Esophagus muscularis mucosa (tissue), 4 donors: ENCODE results near the gene CALHM5. TPM values are rescaled to one million over a fixed set of nuclear protein-coding genes. Genes with fewer than 3 reads are reported as not detected.

Experiments
- DNase-seq: peaks from one replicate; pipeline ENCODE4 v3.0.0-alpha.2; 2017; ENCODE audit errors: extremely low spot score
- H3K27ac ChIP-seq, 4 donors: fragments of 200-600 bp; sonication (generic); replicated peaks in 1 of 4; 1 replicate in 3 of 4; 2 replicates in 1 of 4; pipeline ENCODE4 v1.5.1; 2016 to 2019; ENCODE audit warnings: mild to moderate bottlenecking in 1 of 4
- H3K27me3 ChIP-seq, 4 donors: fragments of 200-600 bp; sonication (generic); one replicate each; pipeline versions ENCODE4 v1.5.1 to v1.6.0; 2016 to 2019
- H3K36me3 ChIP-seq, 4 donors: fragments of 200-600 bp; sonication (generic); one replicate each; pipeline ENCODE4 v1.5.1; 2016 to 2019
- H3K4me1 ChIP-seq, 4 donors: fragments of 200-600 bp; sonication (generic); one replicate each; pipeline ENCODE4 v1.5.1; 2016 to 2019
- H3K4me3 ChIP-seq, 4 donors: fragments of 200-600 bp; sonication (generic); 1 replicate in 2 of 4; 2 replicates in 2 of 4; pipeline ENCODE4 v1.5.1; 2016 to 2019; ENCODE audit warnings: mild to moderate bottlenecking in 4 of 4, moderate library complexity in 1 of 4
- H3K9me3 ChIP-seq, 4 donors: fragments of 200-600 bp; sonication (generic); 1 replicate in 3 of 4; 2 replicates in 1 of 4; pipeline ENCODE4 v1.5.1; 2016 to 2019
- CTCF ChIP-seq, 3 experiments: fragments of 200-600 bp in 2 of 3; fragments of 450-650 bp in 1 of 3; sonication (generic) in 2 of 3; IDR thresholded peaks; one replicate each; pipeline ENCODE4 v1.5.1; 2017 to 2019; ENCODE audit warnings: antibody characterized with exemption in 3 of 3, mild to moderate bottlenecking in 2 of 3, moderate library complexity in 1 of 3
- EP300 ChIP-seq: sonication (generic); formaldehyde crosslinking; IDR thresholded peaks from one replicate; pipeline ENCODE4 v1.6.1; 2017; ENCODE audit warnings: antibody characterized with exemption
- POLR2A ChIP-seq: fragments of 450-650 bp; IDR thresholded peaks from one replicate; pipeline ENCODE4 v1.6.1; 2017; ENCODE audit warnings: antibody characterized with exemption, moderate library complexity, mild to moderate bottlenecking, low read depth
- POLR2AphosphoS5 ChIP-seq, 2 donors: sonication (generic); formaldehyde crosslinking; IDR thresholded peaks; one replicate each; pipeline ENCODE4 v1.6.1; 2017; ENCODE audit warnings: antibody characterized with exemption in 2 of 2
- WGBS: methylation state at CpG from one replicate; pipeline ENCODE4 v1.1.5; 2018; 5-methylcytosine and 5-hydroxymethylcytosine counted together
- intact Hi-C: fragments of 100-400 bp; cut with DNase I; formaldehyde crosslinking; loops from one replicate; pipeline ENCODE4 v1.15.1; 2023
- total RNA-seq, 4 donors: library from RNA; depleted of rRNA; stranded (reverse); fragments of >200 nt; gene quantifications; one replicate each; pipeline versions ENCODE4 v1.1.0 to v1.2.1, GENCODE V29; 2016

Gene CALHM5
- total RNA-seq, 4 donors from 2014 or later: 2.0 to 4.2 (median 3.3) TPM

- Histone ChIP-seq H3K27ac (no peak overlapping the region), H3K27me3 (no peaks in the 10 kb centered on the region), H3K9me3 (no peaks in the 10 kb centered on the region), H3K4me1 (no peaks in the 10 kb centered on the region), H3K36me3 (no peaks in the 10 kb centered on the region), H3K4me3 (no peak overlapping the region)
- WGBS: 53% methylated on average over 1 of the region's 1 CpG
- intact Hi-C loops: no loop called here
- TF ChIP-seq CTCF (IDR thresholded peaks at IDR 0.05): no peak
- TF ChIP-seq POLR2A: no peak
- TF ChIP-seq EP300: no peak
- TF ChIP-seq POLR2AphosphoS5 (IDR thresholded peaks at IDR 0.05): no peak
- no peak for DNase-seq
Measured at GRCh38 chr6:116475141-116475540, 36.3 kb upstream of the CALHM5 start.

- 67% methylated on average over 5 of the region's 5 CpGs for WGBS
- Histone ChIP-seq H3K27ac (no peak overlapping the region), H3K4me1 (no peaks in the 10 kb centered on the region), H3K9me3 (no peaks in the 10 kb centered on the region), H3K36me3 (no peaks in the 10 kb centered on the region), H3K27me3 (no peaks in the 10 kb centered on the region), H3K4me3 (no peak overlapping the region)
- intact Hi-C loops: no loop called here
- no peak for DNase-seq
- no peak for TF ChIP-seq EP300
- TF ChIP-seq POLR2A: no peak
Measured at GRCh38 chr6:116476002-116476678, 35.3 kb upstream of the CALHM5 start.

DNA sequence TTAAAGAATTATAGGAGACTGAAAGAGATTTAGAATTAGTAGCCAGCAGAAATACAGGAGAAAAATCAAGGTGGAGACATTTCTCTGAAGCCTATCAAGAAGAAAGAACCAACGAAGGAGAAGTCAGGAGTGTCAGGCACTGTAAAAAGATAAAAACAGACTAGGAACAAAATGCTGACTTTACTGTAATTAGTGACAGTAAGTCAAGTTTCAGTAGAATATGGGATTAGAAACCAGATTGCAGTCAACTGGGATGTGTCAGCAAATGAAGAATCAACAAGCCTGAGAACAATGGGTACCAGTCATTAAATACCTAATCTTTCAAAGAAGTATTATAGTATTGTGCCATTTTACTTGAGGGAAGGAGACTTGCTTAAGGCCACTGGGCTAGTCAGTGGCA lies 28.7 kb upstream of the CALHM5 start:
- no peaks in the 10 kb centered on the region for H3K36me3 ChIP-seq
- H3K27ac ChIP-seq: no peak overlapping the region
- no peak overlapping the region for H3K4me3 ChIP-seq
- DNase-seq: no peak
- H3K27me3 ChIP-seq: no peaks in the 10 kb centered on the region
- TF ChIP-seq POLR2A: no peak
- no peak for TF ChIP-seq EP300
- no peak for TF ChIP-seq POLR2AphosphoS5 (IDR thresholded peaks at IDR 0.05)
- no peak for TF ChIP-seq CTCF (IDR thresholded peaks at IDR 0.05)
- 82% methylated on average over 1 of the region's 1 CpG for WGBS
- H3K9me3 ChIP-seq: no peaks in the 10 kb centered on the region
- intact Hi-C loops: no loop called here
- H3K4me1 ChIP-seq: no peaks in the 10 kb centered on the region

- H3K4me3 ChIP-seq: no peak overlapping the region
- TF ChIP-seq EP300: no peak
- no peak for TF ChIP-seq POLR2AphosphoS5 (IDR thresholded peaks at IDR 0.05)
- no peak for TF ChIP-seq POLR2A
- TF ChIP-seq CTCF (IDR thresholded peaks at IDR 0.05): no peak
- H3K27me3 ChIP-seq: no peaks in the 10 kb centered on the region
- H3K4me1 ChIP-seq: no peaks in the 10 kb centered on the region
- WGBS: 73% methylated on average over 2 of the region's 2 CpGs
- H3K9me3 ChIP-seq: no peaks in the 10 kb centered on the region
- H3K27ac ChIP-seq: no peak overlapping the region
- intact Hi-C loops: no loop called here
- H3K36me3 ChIP-seq: no peaks in the 10 kb centered on the region
- DNase-seq: no peak
Measured at GRCh38 chr6:116483616-116484015, 27.8 kb upstream of the CALHM5 start.

GRCh38 chr6:116485559-116486184 lies 25.8 kb upstream of the CALHM5 start:
- H3K27me3 ChIP-seq: no peaks in the 10 kb centered on the region
- TF ChIP-seq POLR2A (no peak), CTCF (IDR thresholded peaks at IDR 0.05) (no peak), EP300 (no peak), POLR2AphosphoS5 (IDR thresholded peaks at IDR 0.05) (no peak)
- H3K9me3 ChIP-seq: no peaks in the 10 kb centered on the region
- H3K27ac ChIP-seq: no peak overlapping the region
- no peak overlapping the region for H3K4me3 ChIP-seq
- 60% methylated on average over 5 of the region's 5 CpGs for WGBS
- intact Hi-C loops: no loop called here
- DNase-seq: no peak
- H3K4me1 ChIP-seq: no peaks in the 10 kb centered on the region
- no peaks in the 10 kb centered on the region for H3K36me3 ChIP-seq
